GM12878 (cell line): ENCODE results near the gene STOML2. TPM values are rescaled to one million over a fixed set of nuclear protein-coding genes. Genes with fewer than 3 reads are reported as not detected.

ENCODE experiments used
- CHD1 ChIP-seq: IDR thresholded peaks from 2 replicates; pipeline ENCODE4 v1.6.1; 2012; ENCODE audit warnings: low read depth, low read length, improper control_type of control experiment
- JUND ChIP-seq: IDR thresholded peaks from 2 replicates; pipeline ENCODE4 v1.6.1; 2012; ENCODE audit warnings: low read depth, mild to moderate bottlenecking, low read length, improper control_type of control experiment, moderate library complexity
- KLF5 ChIP-seq: fragments of 450-650 bp; IDR thresholded peaks from 2 replicates; pipeline ENCODE4 v1.6.1; 2014; ENCODE audit warnings: mild to moderate bottlenecking; ENCODE audit not compliant: partially characterized antibody
- MXI1 ChIP-seq: fragments of 150-350 bp; IDR thresholded peaks from 2 replicates; pipeline ENCODE4 v1.6.1; 2011; ENCODE audit warnings: low read depth, mild to moderate bottlenecking, inconsistent platforms, low read length, improper control_type of control experiment
- RAD21 ChIP-seq: IDR thresholded peaks from 2 replicates; pipeline ENCODE4 v1.6.1; 2011; ENCODE audit warnings: mild to moderate bottlenecking, low read depth, low read length, moderate library complexity; ENCODE audit not compliant: insufficient read depth
- SUZ12 ChIP-seq: fragments of 200-600 bp; sonication (generic); IDR thresholded peaks from one replicate; pipeline ENCODE4 v1.6.1; 2018; ENCODE audit warnings: antibody characterized with exemption, mild to moderate bottlenecking; ENCODE audit not compliant: unreplicated experiment
- polyA plus RNA-seq, 11 experiments: library from polyadenylated mRNA; depleted of rRNA in 4 of 11; unstranded in 6 of 11; stranded (reverse) in 5 of 11; fragments of >200 nt; fragmentation: Nextera tagmentation in 4 of 11; fragmentation: Illumina TruSeq in 1 of 11; extraction: Ambion mirVana in 4 of 11; extraction: Trizol in 1 of 11; gene quantifications; 1 replicate in 1 of 11; 2 replicates in 10 of 11; pipeline versions ENCODE4 v1.2.1 to v1.2.3, GENCODE V29; 2011 to 2016; ENCODE audit warnings: inconsistent platforms in 2 of 11, missing spikeins in 2 of 11, low read depth in 1 of 11
- total RNA-seq, 4 experiments: library from RNA; depleted of rRNA in 3 of 4; stranded (reverse); fragments of >200 nt in 3 of 4; fragmentation: Illumina TruSeq in 1 of 4; extraction: Trizol in 1 of 4; gene quantifications; 2 replicates each; pipeline versions ENCODE4 v1.2.1 to v1.2.3, GENCODE V29; 2013 to 2021
- TF ChIP-seq, protein P1 (sequence below): IDR thresholded peaks from 2 replicates; pipeline ENCODE4 v1.6.1; 2012; ENCODE audit warnings: low read depth, low read length, improper control_type of control experiment
- TF ChIP-seq, protein P2 (sequence below): IDR thresholded peaks from 2 replicates; pipeline ENCODE4 v1.6.1; 2011; ENCODE audit warnings: borderline replicate concordance, low read depth, mild to moderate bottlenecking, moderate library complexity, mixed read lengths, low read length; ENCODE audit not compliant: insufficient read depth; ENCODE audit errors: extremely low read length
- TF ChIP-seq, protein P3 (sequence below): fragments of 450-650 bp; IDR thresholded peaks from 2 replicates; pipeline ENCODE4 v1.6.1; 2017; ENCODE audit warnings: mild to moderate bottlenecking
- TF ChIP-seq, protein P4 (sequence below): fragments of 450-650 bp; IDR thresholded peaks from 2 replicates; pipeline ENCODE4 v1.6.1; 2016; ENCODE audit warnings: mild to moderate bottlenecking
- TF ChIP-seq, protein P5 (sequence below): fragments of 450-650 bp; IDR thresholded peaks from 2 replicates; pipeline ENCODE4 v1.6.1; 2017; ENCODE audit warnings: low read depth, mild to moderate bottlenecking, moderate library complexity
- TF ChIP-seq, protein P6 (sequence below): fragments of 450-650 bp; IDR thresholded peaks from 2 replicates; pipeline ENCODE4 v1.6.1; 2017; ENCODE audit warnings: antibody characterized with exemption, mild to moderate bottlenecking, moderate library complexity
- TF ChIP-seq, protein P7 (sequence below): fragments of 450-650 bp; formaldehyde crosslinking; IDR thresholded peaks from 2 replicates; pipeline ENCODE4 v1.5.0; 2022; ENCODE audit warnings: mild to moderate bottlenecking, missing genetic modification characterization

STOML2 gene
- total and polyA plus RNA-seq, 10 of the 15 experiments (the other 5 are each of a cell fraction or from before 2014, with no cell fraction given), result 112 to 284 (median 207) TPM

DNA sequence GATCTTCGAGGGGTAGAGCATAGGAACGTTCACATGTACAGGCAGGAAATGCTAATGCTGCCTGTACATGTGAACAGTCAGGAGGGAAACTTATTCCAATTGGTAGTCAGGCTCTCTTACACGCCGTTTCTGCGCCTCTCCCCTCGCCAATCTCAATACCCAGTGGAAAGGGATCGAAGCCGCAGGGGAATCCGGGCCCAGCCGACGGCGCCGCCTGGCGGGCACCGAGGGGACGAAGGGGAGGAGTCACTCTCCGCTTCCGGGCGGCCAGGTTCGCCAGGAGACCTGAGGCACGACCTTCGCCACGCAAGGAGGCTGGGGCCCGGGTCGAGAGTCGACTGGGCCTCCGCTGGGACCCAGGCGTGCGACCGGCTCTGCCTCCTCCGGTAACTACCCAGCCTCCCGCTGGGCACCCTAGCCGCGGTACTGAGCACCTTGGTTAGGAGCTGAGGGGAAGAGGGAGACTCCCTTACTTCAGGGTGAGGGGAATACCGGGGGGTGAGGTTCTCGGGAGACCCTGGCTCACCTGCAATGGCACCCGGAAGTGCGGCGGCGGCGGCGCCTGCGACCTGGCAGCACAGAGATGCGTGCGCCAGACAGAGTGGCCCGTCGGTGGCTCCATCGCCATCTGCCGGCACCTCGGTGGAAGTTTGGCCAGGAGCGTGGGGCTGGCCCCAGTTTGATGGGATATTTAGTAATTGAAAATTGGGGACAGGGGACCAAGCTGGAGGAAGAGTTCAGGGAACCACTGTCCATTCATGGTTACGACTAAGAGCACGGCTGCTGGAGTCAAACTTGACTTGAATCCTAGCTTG, 6.7 kb downstream of the STOML2 start, which contains the start of gene PIGO (continued):
- TF ChIP-seq RAD21 (peak; percentile 69), SUZ12 (no peak), MXI1 (0 out of 2 replicates have a peak, but pooled peaks have one; percentile 51), KLF5 (no peak), CHD1 (peak; percentile 87; the same call in 1 of the 2 replicates), JUND (no peak)
- TF ChIP-seq, protein P1, sequence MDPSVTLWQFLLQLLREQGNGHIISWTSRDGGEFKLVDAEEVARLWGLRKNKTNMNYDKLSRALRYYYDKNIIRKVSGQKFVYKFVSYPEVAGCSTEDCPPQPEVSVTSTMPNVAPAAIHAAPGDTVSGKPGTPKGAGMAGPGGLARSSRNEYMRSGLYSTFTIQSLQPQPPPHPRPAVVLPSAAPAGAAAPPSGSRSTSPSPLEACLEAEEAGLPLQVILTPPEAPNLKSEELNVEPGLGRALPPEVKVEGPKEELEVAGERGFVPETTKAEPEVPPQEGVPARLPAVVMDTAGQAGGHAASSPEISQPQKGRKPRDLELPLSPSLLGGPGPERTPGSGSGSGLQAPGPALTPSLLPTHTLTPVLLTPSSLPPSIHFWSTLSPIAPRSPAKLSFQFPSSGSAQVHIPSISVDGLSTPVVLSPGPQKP, result peak; percentile 89
- TF ChIP-seq, protein P2, sequence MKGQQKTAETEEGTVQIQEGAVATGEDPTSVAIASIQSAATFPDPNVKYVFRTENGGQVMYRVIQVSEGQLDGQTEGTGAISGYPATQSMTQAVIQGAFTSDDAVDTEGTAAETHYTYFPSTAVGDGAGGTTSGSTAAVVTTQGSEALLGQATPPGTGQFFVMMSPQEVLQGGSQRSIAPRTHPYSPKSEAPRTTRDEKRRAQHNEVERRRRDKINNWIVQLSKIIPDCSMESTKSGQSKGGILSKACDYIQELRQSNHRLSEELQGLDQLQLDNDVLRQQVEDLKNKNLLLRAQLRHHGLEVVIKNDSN, result no peak
- TF ChIP-seq, protein P3, sequence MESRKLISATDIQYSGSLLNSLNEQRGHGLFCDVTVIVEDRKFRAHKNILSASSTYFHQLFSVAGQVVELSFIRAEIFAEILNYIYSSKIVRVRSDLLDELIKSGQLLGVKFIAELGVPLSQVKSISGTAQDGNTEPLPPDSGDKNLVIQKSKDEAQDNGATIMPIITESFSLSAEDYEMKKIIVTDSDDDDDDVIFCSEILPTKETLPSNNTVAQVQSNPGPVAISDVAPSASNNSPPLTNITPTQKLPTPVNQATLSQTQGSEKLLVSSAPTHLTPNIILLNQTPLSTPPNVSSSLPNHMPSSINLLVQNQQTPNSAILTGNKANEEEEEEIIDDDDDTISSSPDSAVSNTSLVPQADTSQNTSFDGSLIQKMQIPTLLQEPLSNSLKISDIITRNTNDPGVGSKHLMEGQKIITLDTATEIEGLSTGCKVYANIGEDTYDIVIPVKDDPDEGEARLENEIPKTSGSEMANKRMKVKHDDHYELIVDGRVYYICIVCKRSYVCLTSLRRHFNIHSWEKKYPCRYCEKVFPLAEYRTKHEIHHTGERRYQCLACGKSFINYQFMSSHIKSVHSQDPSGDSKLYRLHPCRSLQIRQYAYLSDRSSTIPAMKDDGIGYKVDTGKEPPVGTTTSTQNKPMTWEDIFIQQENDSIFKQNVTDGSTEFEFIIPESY, result 0 out of 2 replicates have a peak, but pooled peaks have one; percentile 14
- TF ChIP-seq, protein P4, sequence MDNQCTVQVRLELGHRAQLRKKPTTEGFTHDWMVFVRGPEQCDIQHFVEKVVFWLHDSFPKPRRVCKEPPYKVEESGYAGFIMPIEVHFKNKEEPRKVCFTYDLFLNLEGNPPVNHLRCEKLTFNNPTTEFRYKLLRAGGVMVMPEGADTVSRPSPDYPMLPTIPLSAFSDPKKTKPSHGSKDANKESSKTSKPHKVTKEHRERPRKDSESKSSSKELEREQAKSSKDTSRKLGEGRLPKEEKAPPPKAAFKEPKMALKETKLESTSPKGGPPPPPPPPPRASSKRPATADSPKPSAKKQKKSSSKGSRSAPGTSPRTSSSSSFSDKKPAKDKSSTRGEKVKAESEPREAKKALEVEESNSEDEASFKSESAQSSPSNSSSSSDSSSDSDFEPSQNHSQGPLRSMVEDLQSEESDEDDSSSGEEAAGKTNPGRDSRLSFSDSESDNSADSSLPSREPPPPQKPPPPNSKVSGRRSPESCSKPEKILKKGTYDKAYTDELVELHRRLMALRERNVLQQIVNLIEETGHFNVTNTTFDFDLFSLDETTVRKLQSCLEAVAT, result peak; percentile 44; the same call in 1 of the 2 replicates
- TF ChIP-seq, protein P5, sequence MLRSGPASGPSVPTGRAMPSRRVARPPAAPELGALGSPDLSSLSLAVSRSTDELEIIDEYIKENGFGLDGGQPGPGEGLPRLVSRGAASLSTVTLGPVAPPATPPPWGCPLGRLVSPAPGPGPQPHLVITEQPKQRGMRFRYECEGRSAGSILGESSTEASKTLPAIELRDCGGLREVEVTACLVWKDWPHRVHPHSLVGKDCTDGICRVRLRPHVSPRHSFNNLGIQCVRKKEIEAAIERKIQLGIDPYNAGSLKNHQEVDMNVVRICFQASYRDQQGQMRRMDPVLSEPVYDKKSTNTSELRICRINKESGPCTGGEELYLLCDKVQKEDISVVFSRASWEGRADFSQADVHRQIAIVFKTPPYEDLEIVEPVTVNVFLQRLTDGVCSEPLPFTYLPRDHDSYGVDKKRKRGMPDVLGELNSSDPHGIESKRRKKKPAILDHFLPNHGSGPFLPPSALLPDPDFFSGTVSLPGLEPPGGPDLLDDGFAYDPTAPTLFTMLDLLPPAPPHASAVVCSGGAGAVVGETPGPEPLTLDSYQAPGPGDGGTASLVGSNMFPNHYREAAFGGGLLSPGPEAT, result peak; percentile 91
- TF ChIP-seq, protein P6, sequence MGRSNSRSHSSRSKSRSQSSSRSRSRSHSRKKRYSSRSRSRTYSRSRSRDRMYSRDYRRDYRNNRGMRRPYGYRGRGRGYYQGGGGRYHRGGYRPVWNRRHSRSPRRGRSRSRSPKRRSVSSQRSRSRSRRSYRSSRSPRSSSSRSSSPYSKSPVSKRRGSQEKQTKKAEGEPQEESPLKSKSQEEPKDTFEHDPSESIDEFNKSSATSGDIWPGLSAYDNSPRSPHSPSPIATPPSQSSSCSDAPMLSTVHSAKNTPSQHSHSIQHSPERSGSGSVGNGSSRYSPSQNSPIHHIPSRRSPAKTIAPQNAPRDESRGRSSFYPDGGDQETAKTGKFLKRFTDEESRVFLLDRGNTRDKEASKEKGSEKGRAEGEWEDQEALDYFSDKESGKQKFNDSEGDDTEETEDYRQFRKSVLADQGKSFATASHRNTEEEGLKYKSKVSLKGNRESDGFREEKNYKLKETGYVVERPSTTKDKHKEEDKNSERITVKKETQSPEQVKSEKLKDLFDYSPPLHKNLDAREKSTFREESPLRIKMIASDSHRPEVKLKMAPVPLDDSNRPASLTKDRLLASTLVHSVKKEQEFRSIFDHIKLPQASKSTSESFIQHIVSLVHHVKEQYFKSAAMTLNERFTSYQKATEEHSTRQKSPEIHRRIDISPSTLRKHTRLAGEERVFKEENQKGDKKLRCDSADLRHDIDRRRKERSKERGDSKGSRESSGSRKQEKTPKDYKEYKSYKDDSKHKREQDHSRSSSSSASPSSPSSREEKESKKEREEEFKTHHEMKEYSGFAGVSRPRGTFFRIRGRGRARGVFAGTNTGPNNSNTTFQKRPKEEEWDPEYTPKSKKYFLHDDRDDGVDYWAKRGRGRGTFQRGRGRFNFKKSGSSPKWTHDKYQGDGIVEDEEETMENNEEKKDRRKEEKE, result no peak
- TF ChIP-seq, protein P7, sequence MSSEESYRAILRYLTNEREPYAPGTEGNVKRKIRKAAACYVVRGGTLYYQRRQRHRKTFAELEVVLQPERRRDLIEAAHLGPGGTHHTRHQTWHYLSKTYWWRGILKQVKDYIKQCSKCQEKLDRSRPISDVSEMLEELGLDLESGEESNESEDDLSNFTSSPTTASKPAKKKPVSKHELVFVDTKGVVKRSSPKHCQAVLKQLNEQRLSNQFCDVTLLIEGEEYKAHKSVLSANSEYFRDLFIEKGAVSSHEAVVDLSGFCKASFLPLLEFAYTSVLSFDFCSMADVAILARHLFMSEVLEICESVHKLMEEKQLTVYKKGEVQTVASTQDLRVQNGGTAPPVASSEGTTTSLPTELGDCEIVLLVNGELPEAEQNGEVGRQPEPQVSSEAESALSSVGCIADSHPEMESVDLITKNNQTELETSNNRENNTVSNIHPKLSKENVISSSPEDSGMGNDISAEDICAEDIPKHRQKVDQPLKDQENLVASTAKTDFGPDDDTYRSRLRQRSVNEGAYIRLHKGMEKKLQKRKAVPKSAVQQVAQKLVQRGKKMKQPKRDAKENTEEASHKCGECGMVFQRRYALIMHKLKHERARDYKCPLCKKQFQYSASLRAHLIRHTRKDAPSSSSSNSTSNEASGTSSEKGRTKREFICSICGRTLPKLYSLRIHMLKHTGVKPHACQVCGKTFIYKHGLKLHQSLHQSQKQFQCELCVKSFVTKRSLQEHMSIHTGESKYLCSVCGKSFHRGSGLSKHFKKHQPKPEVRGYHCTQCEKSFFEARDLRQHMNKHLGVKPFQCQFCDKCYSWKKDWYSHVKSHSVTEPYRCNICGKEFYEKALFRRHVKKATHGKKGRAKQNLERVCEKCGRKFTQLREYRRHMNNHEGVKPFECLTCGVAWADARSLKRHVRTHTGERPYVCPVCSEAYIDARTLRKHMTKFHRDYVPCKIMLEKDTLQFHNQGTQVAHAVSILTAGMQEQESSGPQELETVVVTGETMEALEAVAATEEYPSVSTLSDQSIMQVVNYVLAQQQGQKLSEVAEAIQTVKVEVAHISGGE (CRISPR knock-in tag), result peak; percentile 43; the same call in 1 of the 2 replicates
